Activated T-helper 9 cell treated with anti-CD3 and anti-CD28 coated beads, Interleukin-2, amount 50 U/mL, for 16 hours (primary cell): ENCODE results near the gene WDR74.

Experiments
- DNase-seq: peaks from one replicate; pipeline ENCODE4 v3.0.0-alpha.2; 2020; ENCODE audit warnings: low read depth

The WDR74 gene

DNA sequence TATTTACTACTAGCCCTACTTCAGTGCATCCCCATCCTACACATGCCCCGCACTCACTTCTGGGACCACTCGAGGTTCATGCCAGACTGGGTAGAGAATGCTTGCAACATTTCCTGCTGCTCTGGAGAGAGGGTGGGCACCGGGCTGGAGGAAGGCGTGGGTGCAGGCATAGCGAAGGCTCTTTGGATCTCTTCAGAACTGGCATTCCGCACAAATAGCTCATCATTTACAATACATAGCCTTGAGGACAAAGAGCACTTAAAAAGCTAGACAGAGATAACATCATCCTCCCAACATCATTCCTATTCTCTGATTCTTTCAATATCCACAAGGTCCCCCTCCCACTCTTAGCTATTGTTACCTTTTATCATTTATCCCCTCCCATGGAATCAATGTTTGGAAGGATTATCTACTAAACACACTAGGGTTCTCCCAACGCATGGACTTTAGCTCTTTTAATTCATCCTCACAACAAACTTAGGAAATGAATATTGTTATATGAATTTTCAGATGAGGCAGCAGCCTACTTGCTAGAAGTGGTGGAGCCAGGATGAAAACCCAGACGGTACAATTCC, 45.1 kb downstream of the WDR74 start:
- no peak for DNase-seq

DNA sequence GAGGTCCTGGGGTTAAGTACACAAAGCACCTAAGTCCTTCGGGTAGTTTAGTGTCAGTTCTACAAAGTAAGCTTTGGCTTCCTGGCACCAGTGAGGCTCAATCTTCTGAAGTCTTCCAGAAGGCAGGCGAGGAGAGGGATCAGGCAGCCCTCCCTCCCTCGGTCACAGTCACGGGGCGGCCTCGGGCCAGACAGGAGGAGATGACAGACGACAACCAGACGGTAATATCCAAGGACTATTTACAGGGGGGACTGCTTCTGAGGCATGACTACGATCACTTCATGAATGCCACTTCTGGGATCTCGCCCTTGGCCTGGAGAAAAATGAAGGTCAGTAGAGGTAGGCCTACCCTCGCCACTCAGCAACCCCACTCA, 47.2 kb downstream of the WDR74 start:
- DNase-seq, result no peak

DNA sequence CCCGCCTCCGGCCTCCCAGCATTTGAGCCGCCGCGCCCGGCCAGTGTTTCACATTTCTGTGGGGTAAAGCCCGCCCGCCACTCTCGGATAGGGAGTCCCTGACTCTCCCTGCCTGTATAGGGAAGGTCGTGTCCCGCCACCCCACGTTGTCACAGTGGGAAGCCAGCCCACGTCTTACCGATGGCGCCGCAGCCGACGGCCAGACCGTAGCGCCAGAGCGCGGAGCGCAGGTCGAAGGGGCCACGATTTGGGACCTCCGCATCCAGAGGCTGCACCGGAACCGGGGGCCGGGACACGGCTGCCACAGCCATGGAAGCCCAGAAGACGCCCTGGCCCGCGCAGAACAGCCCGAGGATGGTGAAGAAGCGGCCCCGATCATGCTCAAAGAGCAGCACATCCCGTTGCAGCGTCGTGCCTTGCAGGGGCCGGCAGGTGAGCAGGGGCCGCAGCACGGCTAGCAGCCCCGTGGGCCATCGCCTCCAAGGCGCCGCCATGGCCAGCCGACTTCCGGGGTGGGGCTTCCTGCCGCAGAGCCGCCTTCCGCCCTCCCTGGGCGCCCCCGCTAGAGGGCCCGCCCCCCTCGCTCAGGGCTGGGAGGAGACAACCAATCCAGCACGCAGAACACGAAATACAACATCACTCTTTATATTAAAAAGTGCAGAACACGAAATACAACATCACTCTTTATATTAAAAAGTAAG, 47.7 kb downstream of the WDR74 start, which contains the start of gene TMEM223:
Gene TMEM223 (minus strand): TSS at position 506 of the 701 bp plus-strand sequence. CDS start 12 bp downstream, at position 494.
- DNase-seq, result peak; percentile 88

GRCh38 chr11:62789576-62789975, 49.8 kb downstream of the WDR74 start:
- no peak for DNase-seq

DNA sequence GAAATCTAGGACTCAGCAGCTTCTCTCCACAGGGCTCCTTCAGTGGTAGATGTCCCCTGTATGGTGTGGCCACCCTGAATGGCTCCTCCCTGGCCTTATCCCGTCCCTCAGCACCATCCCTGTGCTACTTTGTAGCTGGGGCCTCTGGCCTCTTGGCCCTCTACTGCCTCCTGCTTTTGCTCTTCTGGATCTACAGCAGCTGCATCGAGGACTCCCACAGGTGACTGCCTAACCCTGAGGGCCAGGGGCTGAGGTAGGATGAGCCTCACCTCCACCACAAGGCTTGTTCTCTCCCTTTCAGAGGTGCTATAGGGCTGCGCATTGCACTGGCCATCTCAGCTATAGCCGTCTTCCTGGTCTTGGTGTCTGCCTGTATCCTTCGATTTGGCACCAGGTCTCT, 50.4 kb downstream of the WDR74 start:
- no peak for DNase-seq

DNA sequence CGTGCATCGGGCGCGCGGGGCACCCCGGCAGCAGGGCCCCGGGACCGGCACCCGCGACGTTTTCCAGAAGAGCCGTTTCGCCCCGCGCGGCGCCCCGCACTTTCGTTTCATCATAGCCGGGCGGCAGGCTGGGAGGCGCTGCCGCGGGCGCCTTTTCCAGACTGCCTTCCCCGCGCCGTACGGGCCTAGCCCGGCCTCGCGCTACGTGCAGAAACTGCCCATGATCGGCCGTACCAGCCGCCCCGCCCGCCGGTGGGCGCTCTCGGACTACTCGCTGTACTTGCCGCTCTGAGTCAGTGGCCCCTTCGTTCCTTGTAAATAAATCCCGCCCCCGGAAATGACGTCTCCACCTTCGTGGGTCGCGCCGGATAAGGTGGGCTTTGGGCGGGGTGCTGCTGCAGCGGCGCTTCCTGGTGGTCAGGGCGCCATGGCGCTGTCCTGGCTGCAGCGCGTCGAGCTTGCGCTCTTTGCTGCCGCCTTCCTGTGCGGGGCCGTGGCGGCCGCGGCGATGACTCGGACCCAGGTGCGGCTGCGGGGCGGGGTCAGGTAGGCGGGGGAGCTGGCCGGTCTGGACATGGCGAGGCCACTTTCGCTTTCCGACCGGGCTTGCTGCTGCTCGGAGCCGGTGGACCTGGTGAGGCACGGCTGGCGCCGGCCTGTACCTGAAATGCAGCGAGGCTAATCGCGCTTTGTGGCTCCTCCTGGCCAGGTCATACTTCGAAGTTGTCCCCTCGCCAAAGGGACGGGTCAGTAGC, 52.2 kb downstream of the WDR74 start, which contains the start of gene TMEM179B:
Gene TMEM179B (plus strand): TSS at position 398 of the 755 bp plus-strand sequence. CDS start 30 bp downstream, at position 428.
- DNase-seq, result peak; percentile 95

DNA sequence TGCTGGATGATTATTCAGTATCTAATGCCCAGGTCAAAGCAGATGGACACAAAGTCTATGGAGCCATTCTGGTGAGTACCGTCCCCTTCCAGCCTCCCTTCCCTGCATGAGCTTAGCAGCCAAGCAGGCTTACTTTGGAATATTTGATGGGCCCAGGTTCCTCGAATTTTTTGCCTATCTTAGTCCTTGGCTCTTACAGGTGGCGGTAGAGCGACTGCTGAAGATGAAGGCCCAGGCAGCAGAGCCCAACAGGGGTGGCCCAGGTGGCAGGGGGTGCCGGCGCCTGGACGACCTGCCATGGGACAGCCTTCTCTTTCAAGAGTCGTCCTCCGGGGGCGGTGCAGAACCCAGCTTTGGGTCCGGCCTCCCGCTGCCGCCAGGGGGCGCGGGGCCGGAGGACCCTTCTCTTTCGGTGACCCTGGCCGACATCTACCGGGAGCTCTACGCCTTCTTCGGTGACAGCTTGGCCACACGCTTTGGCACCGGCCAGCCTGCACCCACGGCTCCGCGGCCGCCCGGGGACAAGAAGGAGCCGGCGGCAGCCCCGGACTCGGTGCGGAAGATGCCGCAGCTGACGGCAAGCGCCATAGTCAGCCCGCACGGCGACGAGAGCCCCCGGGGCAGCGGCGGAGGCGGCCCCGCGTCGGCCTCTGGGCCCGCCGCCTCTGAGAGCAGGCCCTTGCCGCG, 52.9 kb downstream of the WDR74 start:
- peak; percentile 80 for DNase-seq
